GM06990 (cell line): ENCODE results near the gene GVQW3.

Source experiments
- DNase-seq: peaks from one replicate; pipeline ENCODE4 v3.0.0-alpha.2; 2011; ENCODE audit not compliant: insufficient read length; ENCODE audit errors: extremely low read depth
- H3K27me3 ChIP-seq: replicated peaks from 2 replicates; pipeline ENCODE4 v1.6.0; 2011; ENCODE audit warnings: low read length; ENCODE audit not compliant: control insufficient read depth, insufficient read depth
- H3K36me3 ChIP-seq: 2 replicates; pipeline ENCODE4 v1.5.1; 2011; ENCODE audit warnings: low read length; ENCODE audit not compliant: control insufficient read depth, insufficient read depth
- H3K4me3 ChIP-seq: replicated peaks from 2 replicates; pipeline ENCODE4 v1.5.1; 2011; ENCODE audit warnings: low read depth, mild to moderate bottlenecking, control low read depth, low read length
- TF ChIP-seq, protein P1 (sequence below): IDR thresholded peaks from 2 replicates; pipeline ENCODE4 v1.5.1; 2011; ENCODE audit warnings: low read length, control low read depth, mild to moderate bottlenecking, inconsistent platforms; ENCODE audit not compliant: insufficient read depth, poor library complexity, severe bottlenecking

GVQW3 gene

DNA sequence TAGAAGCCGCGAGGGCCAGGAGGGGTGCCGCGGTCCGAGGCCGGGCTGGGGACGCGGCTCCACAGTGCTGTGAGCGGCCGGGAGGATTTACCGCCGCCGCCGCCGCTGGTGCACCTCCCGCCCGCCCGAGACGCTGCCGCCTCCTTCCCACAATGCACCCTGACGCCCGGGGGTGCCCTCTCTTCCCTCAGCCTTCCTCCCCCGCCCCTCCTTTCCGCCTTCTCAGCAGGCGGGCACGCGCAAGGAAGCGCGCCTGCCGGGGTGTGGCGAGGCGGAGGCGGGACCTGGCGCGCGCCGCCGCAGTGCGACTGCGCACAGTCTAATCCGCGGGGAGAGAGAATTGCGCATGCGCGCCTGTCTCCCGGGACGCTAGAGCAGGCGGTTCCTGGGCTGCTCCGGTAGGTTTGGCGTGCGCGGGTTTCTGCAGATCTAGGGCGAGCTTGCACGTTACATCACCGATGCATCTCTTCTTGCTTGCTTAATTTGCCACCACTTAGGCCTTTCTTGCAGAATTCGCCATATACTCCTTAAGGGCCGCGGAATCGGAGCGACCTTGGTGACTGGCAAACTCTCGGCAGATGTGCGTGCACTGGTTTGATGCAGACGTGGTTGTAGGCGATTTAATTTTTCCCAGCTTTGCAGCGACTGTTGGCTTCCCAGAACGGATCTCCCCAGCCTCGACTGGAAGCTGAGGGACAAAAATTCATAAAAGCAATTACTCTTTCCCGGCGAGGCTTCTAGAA lies at the start of gene GVQW3, which contains the start of gene THAP12:
TSS of gene GVQW3 (plus strand) at position 347 of the 743 bp plus-strand sequence. CDS start 506 bp downstream, outside the sequence.
TSS of gene THAP12 (minus strand) at position 156 of the 743 bp plus-strand sequence. CDS start 296 bp downstream, outside the sequence.
- peak; percentile 98 for DNase-seq
- peak within 1 kb of the TSS; percentile 72 for H3K4me3 ChIP-seq
- no peaks in the 10 kb centered on the region for H3K36me3 ChIP-seq
- no peaks in the 10 kb centered on the region for H3K27me3 ChIP-seq
- TF ChIP-seq, protein P1, sequence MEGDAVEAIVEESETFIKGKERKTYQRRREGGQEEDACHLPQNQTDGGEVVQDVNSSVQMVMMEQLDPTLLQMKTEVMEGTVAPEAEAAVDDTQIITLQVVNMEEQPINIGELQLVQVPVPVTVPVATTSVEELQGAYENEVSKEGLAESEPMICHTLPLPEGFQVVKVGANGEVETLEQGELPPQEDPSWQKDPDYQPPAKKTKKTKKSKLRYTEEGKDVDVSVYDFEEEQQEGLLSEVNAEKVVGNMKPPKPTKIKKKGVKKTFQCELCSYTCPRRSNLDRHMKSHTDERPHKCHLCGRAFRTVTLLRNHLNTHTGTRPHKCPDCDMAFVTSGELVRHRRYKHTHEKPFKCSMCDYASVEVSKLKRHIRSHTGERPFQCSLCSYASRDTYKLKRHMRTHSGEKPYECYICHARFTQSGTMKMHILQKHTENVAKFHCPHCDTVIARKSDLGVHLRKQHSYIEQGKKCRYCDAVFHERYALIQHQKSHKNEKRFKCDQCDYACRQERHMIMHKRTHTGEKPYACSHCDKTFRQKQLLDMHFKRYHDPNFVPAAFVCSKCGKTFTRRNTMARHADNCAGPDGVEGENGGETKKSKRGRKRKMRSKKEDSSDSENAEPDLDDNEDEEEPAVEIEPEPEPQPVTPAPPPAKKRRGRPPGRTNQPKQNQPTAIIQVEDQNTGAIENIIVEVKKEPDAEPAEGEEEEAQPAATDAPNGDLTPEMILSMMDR: peak; percentile 7

DNA sequence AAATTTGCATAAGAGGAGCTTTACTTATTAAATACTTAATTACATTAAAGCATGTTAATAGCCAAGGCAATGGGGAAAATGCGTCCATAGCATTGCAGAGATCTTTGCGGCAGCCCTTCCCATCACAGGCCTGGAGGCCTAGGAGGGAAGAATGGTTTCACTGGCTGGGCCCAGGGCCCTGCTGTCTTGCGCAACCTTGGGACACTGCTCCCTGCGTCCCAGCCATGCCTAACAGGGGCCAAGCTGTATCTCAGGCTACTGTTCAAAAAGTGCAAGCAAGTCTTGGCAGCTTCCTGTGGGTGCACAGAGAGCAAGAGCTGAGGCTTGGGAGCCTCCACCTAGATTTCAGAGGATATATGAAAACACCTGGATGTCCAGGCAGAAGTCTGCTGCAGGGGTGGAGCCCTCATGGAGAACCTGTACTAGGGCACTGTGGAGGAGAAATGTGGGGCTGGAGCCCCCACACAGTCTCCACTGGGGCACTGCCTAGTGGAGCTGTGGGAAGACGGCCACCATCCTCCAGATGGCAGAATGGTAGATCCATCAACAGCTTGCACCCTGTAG lies 46.2 kb upstream of the GVQW3 start:
- H3K27me3 ChIP-seq: no peaks in the 10 kb centered on the region; the same call in 1 of the 2 replicates
- TF ChIP-seq, protein P1: no peak
- no peak overlapping the region for H3K4me3 ChIP-seq
- DNase-seq: no peak
- H3K36me3 ChIP-seq: no peaks in the 10 kb centered on the region

DNA sequence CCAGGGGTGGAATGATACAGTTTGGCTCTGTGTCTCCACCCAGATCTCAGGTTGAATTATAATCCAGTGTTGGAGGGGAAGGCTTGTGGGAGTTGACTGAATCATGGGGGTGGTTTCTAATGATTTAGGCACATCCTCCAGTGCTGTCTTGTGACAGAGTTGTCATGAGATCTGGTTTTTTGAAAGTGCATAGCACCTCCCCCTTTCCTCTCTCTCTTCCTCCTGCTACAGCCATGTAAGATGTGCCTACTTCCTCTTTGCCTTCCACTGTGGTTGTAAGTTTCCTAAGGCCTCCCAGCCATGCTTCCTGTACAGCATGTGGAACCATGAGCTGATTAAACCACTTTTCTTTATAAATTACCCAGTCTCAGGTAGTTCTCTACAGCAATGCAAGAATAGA lies 45.3 kb upstream of the GVQW3 start:
- no peak for DNase-seq
- Histone ChIP-seq H3K27me3 (no peaks in the 10 kb centered on the region), H3K36me3 (no peaks in the 10 kb centered on the region), H3K4me3 (no peak overlapping the region)
- TF ChIP-seq, protein P1: no peak

DNA sequence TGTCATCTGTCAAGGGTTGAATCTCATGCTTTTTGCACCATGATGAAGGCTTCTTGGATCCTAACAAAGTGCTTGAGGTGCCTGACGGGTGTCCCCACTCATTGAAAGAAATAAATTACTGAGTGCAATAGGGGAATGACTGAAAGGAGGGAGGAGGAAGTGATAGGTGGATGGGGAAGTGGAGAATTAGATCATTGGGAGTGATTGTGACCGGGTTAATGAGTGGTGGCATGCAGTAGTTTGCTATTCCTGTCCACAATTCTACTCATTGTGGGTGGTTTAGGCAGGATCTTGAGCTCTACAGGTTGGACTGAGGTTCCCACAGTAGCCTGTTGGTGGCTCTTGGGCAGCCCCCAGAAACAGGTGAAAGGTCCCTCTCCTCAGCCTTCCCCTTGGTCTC lies 44.5 kb upstream of the GVQW3 start:
- no peak for DNase-seq

DNA sequence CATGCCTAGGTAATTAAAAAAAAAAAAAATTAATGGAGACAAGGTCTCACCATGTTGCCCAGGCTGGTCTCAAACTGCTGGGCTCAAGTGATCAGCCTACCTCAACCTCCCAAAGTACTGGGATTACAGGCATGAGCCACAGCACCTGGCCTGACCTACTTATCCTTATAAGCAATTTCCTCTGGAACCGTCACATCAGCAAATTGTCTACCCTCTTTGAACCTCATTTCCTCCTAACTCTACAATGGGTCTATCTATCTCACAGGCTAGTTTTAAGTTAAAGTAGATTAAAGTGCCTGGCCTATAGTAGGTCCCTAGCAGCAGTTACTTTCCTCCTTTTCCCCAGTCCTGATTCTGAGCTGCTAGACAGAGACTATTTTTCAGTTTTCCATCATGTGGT lies 43.7 kb upstream of the GVQW3 start:
- TF ChIP-seq, protein P1: no peak
- no peak overlapping the region for H3K4me3 ChIP-seq
- no peak for DNase-seq
- no peaks in the 10 kb centered on the region for H3K27me3 ChIP-seq
- H3K36me3 ChIP-seq: no peaks in the 10 kb centered on the region

More for the DNA sequence above, 44.5 kb upstream of the GVQW3 start:
- Histone ChIP-seq H3K27me3 (no peaks in the 10 kb centered on the region), H3K4me3 (no peak overlapping the region), H3K36me3 (no peaks in the 10 kb centered on the region)
- TF ChIP-seq, protein P1: no peak
